K562 (cell line): ENCODE data around the gene PPFIA1. TPM values are rescaled to one million over a fixed set of nuclear protein-coding genes. Genes with fewer than 3 reads are reported as not detected.

ENCODE experiments used
- BCLAF1 ChIP-seq, 2 experiments: fragments of 450-650 bp in 1 of 2; IDR thresholded peaks; 2 replicates each; pipeline ENCODE4 v1.6.1; 2011 to 2017; ENCODE audit warnings: low read depth in 2 of 2, antibody characterized with exemption in 1 of 2, borderline replicate concordance in 1 of 2, low read length in 1 of 2, mild to moderate bottlenecking in 1 of 2, mixed read lengths in 1 of 2; ENCODE audit not compliant: control insufficient read depth in 1 of 2
- BHLHE40 ChIP-seq: IDR thresholded peaks from 2 replicates; pipeline ENCODE4 v1.6.1; 2011; ENCODE audit warnings: low read length, improper control_type of control experiment
- CEBPZ ChIP-seq: fragments of 150-350 bp; IDR thresholded peaks from 2 replicates; pipeline ENCODE4 v1.6.1; 2014; ENCODE audit warnings: low read depth, mild to moderate bottlenecking, low read length, borderline replicate concordance
- GATAD2B ChIP-seq: fragments of 450-650 bp; IDR thresholded peaks from 2 replicates; pipeline ENCODE4 v1.6.1; 2017; ENCODE audit warnings: mild to moderate bottlenecking, borderline replicate concordance
- MECOM ChIP-seq: fragments of 250-450 bp; sonication (Bioruptor Pico); IDR thresholded peaks from 2 replicates; pipeline ENCODE4 v1.8.0; 2022; ENCODE audit warnings: inconsistent platforms
- MNT ChIP-seq, 2 experiments: fragments of 450-650 bp; conservative IDR thresholded peaks; 2 replicates each; pipeline ENCODE4 v1.6.1; 2017; ENCODE audit warnings: mild to moderate bottlenecking in 2 of 2, moderate library complexity in 2 of 2
- MTA2 ChIP-seq: fragments of 450-650 bp; IDR thresholded peaks from 2 replicates; pipeline ENCODE4 v1.6.1; 2016; ENCODE audit warnings: low read depth
- MYC ChIP-seq, 2 experiments: fragments of 250-450 bp in 1 of 2; sonication (Bioruptor Pico) in 1 of 2; IDR thresholded peaks; 2 replicates each; pipeline versions ENCODE4 v1.5.1 to v1.6.1; 2012 to 2021; ENCODE audit warnings: low read depth in 2 of 2, borderline replicate concordance in 1 of 2, improper control_type of control experiment in 1 of 2, low read length in 1 of 2, mild to moderate bottlenecking in 1 of 2, moderate library complexity in 1 of 2
- NFIC ChIP-seq: fragments of 450-650 bp; IDR thresholded peaks from 2 replicates; pipeline ENCODE4 v1.6.1; 2017; ENCODE audit warnings: mild to moderate bottlenecking, inconsistent platforms
- PBX2 ChIP-seq, 2 experiments: IDR thresholded peaks in 1 of 2; conservative IDR thresholded peaks in 1 of 2; 2 replicates each; pipeline ENCODE4 v1.6.1; 2016; ENCODE audit warnings: low read depth in 2 of 2, mild to moderate bottlenecking in 1 of 2, missing compliant biosample characterization in 1 of 2, missing genetic modification characterization in 1 of 2, moderate library complexity in 1 of 2
- PHB2 ChIP-seq: fragments of 450-650 bp; IDR thresholded peaks from 2 replicates; pipeline ENCODE4 v1.6.1; 2017; ENCODE audit warnings: low read depth
- PYGO2 ChIP-seq: fragments of 450-650 bp; IDR thresholded peaks from 2 replicates; pipeline ENCODE4 v1.6.1; 2016; ENCODE audit warnings: mild to moderate bottlenecking, missing genetic modification characterization, moderate library complexity, missing compliant biosample characterization
- SOX6 ChIP-seq: fragments of 450-650 bp; IDR thresholded peaks from 2 replicates; pipeline ENCODE4 v1.6.1; 2014; ENCODE audit warnings: mild to moderate bottlenecking
- TCF3 ChIP-seq: sonication (generic); formaldehyde crosslinking; IDR thresholded peaks from 2 replicates; pipeline ENCODE4 v1.4.0; 2020; ENCODE audit warnings: mild to moderate bottlenecking, missing genetic modification reagents
- ZNF24 ChIP-seq: fragments of 450-650 bp; IDR thresholded peaks from 2 replicates; pipeline ENCODE4 v1.6.1; 2016
- polyA plus RNA-seq, 8 experiments: library from polyadenylated mRNA; depleted of rRNA in 4 of 8; stranded (reverse) in 5 of 8; unstranded in 3 of 8; fragments of >200 nt; fragmentation: Nextera tagmentation in 2 of 8; fragmentation: Illumina TruSeq in 1 of 8; extraction: Ambion mirVana in 2 of 8; extraction: Trizol in 1 of 8; gene quantifications; 2 replicates each; pipeline versions ENCODE4 v1.2.1 to v1.2.3, GENCODE V29; 2011 to 2014; ENCODE audit warnings: inconsistent platforms in 1 of 8, missing spikeins in 1 of 8
- total RNA-seq, 7 experiments: library from RNA; depleted of rRNA in 6 of 7; stranded (reverse); fragments of >200 nt in 6 of 7; fragmentation: Illumina TruSeq in 2 of 7; extraction: Trizol in 2 of 7; gene quantifications; 2 replicates each; pipeline versions ENCODE4 v1.2.1 to v1.2.3, GENCODE V29; 2011 to 2021; ENCODE audit warnings: low replicate concordance in 1 of 7

PPFIA1 gene
- total and polyA plus RNA-seq, 9 of the 15 experiments (the other 6 are each of a cell fraction or from before 2014, with no cell fraction given) = 9.9 to 41.5 (median 28.5) TPM

GRCh38 chr11:70335511-70335910 is 65.0 kb downstream of the PPFIA1 start (continued):
- TF ChIP-seq PBX2 (CRISPR knock-in tag; IDR thresholded peaks at IDR 0.05; ENCODE audit: low read depth) (no peak), PBX2 (tag; conservative IDR thresholded peaks at IDR 0.05; ENCODE audit: low read depth) (peak; percentile 11; the same call in 1 of the 2 replicates), NFIC (peak; percentile 32), GATAD2B (no peak), PHB2 (no peak), SOX6 (peak; percentile 52; the same call in 1 of the 2 replicates), MYC (IDR thresholded peaks at IDR 0.05; ENCODE audit: low read depth, low read length) (0 out of 2 replicates have a peak, but pooled peaks have one; percentile 19), MYC (CRISPR knock-in tag; IDR thresholded peaks at IDR 0.05; ENCODE audit: borderline replicate concordance, low read depth) (no peak), BCLAF1 (IDR thresholded peaks at IDR 0.05; ENCODE audit: borderline replicate concordance in 1 of 2, control insufficient read depth in 1 of 2, low read depth in 2 of 2, low read length in 1 of 2) (no peak), MECOM (CRISPR knock-in tag) (peak; percentile 73), BHLHE40 (0 out of 2 replicates have a peak, but pooled peaks have one; percentile 10), MTA2 (peak; percentile 54; the same call in 1 of the 2 replicates), CEBPZ (no peak), PYGO2 (tag) (no peak), ZNF24 (no peak), TCF3 (peak; percentile 79), MNT (conservative IDR thresholded peaks at IDR 0.05) (peak in 1 of 2 experiments; percentile 43; a peak in 1 of 4 replicates)
